ENCODE measurements around the gene SV2B.

SV2B gene

GRCh38 chr15:91102546-91103330 is 2.7 kb downstream of the SV2B start:
- DNase-seq (ENCODE audit: low read depth) = no peak

GRCh38 chr15:91104111-91104510 is 4.1 kb downstream of the SV2B start:
- no peak for DNase-seq (ENCODE audit: low read depth)

- no peak for DNase-seq (ENCODE audit: low read depth)
Observed at GRCh38 chr15:91108421-91108820, 8.4 kb downstream of the SV2B start.

- DNase-seq (ENCODE audit: low read depth) = no peak
Observed at GRCh38 chr15:91109885-91110284, 9.8 kb downstream of the SV2B start.

- no peak for DNase-seq (ENCODE audit: low read depth)
Observed at GRCh38 chr15:91110407-91110806, 10.3 kb downstream of the SV2B start.

- no peak for DNase-seq (ENCODE audit: low read depth)
Observed at GRCh38 chr15:91113030-91113429, 13.0 kb downstream of the SV2B start.

GRCh38 chr15:91114301-91114700 is 14.2 kb downstream of the SV2B start:
- DNase-seq (ENCODE audit: low read depth) = no peak

- DNase-seq (ENCODE audit: low read depth) = no peak
Observed at GRCh38 chr15:91116113-91117067, 16.3 kb downstream of the SV2B start.

- DNase-seq (ENCODE audit: low read depth) = no peak
Observed at GRCh38 chr15:91117375-91117774, 17.3 kb downstream of the SV2B start.

- no peak for DNase-seq (ENCODE audit: low read depth)
Observed at GRCh38 chr15:91118817-91119590, 18.9 kb downstream of the SV2B start.

GRCh38 chr15:91122296-91122695 is 22.2 kb downstream of the SV2B start:
- DNase-seq (ENCODE audit: low read depth) = no peak

- DNase-seq (ENCODE audit: low read depth) = no peak
Observed at GRCh38 chr15:91124132-91124531, 24.1 kb downstream of the SV2B start.

GRCh38 chr15:91125162-91125561 is 25.1 kb downstream of the SV2B start:
- no peak for DNase-seq (ENCODE audit: low read depth)

- DNase-seq (ENCODE audit: low read depth) = no peak
Observed at GRCh38 chr15:91126080-91126479, 26.0 kb downstream of the SV2B start.

- DNase-seq (ENCODE audit: low read depth) = no peak
Observed at GRCh38 chr15:91127236-91127955, 27.3 kb downstream of the SV2B start.

GRCh38 chr15:91128016-91128415 is 28.0 kb downstream of the SV2B start:
- DNase-seq (ENCODE audit: low read depth) = no peak

GRCh38 chr15:91129436-91129835 is 29.4 kb downstream of the SV2B start:
- DNase-seq (ENCODE audit: low read depth) = no peak

GRCh38 chr15:91132079-91132478 is 32.0 kb downstream of the SV2B start:
- no peak for DNase-seq (ENCODE audit: low read depth)

GRCh38 chr15:91133511-91133910 is 33.5 kb downstream of the SV2B start:
- DNase-seq (ENCODE audit: low read depth) = no peak

- DNase-seq (ENCODE audit: low read depth) = no peak
Observed at GRCh38 chr15:91135201-91136130, 35.4 kb downstream of the SV2B start.
